Measurements from ENCODE around the gene ZBTB43.

GRCh38 chr9:126819482-126819881, 14.6 kb downstream of the ZBTB43 start:
- TF ChIP-seq CTCF (IDR thresholded peaks at IDR 0.05; ENCODE audit: borderline replicate concordance, extremely low read depth, low read length, poor library complexity, severe bottlenecking) (no peak), EZH2 (IDR thresholded peaks at IDR 0.05; ENCODE audit: borderline replicate concordance, low read depth, low read length, severe bottlenecking) (no peak)
